Femur (tissue), 1 donor: Measurements from ENCODE around the gene DCP1B.

ENCODE experiments used
- DNase-seq: peaks from one replicate; pipeline ENCODE4 v3.0.0-alpha.2; 2017

DCP1B gene

GRCh38 chr12:2004113-2004929 is at the start of gene DCP1B:
TSS of gene DCP1B (minus strand) at chr12:2004457. CDS start at chr12:2004431, 26 bp downstream.
- peak; percentile 98 for DNase-seq

- DNase-seq, result peak; percentile 57
Measured at GRCh38 chr12:2053691-2054090, 49.4 kb upstream of the DCP1B start.

- peak; percentile 79 for DNase-seq
Measured at GRCh38 chr12:2052826-2053678, 48.8 kb upstream of the DCP1B start, which contains the start of gene CACNA1C. TSS of gene CACNA1C (plus strand) at chr12:2052987. CDS start at chr12:2053563, 576 bp downstream.

DNA sequence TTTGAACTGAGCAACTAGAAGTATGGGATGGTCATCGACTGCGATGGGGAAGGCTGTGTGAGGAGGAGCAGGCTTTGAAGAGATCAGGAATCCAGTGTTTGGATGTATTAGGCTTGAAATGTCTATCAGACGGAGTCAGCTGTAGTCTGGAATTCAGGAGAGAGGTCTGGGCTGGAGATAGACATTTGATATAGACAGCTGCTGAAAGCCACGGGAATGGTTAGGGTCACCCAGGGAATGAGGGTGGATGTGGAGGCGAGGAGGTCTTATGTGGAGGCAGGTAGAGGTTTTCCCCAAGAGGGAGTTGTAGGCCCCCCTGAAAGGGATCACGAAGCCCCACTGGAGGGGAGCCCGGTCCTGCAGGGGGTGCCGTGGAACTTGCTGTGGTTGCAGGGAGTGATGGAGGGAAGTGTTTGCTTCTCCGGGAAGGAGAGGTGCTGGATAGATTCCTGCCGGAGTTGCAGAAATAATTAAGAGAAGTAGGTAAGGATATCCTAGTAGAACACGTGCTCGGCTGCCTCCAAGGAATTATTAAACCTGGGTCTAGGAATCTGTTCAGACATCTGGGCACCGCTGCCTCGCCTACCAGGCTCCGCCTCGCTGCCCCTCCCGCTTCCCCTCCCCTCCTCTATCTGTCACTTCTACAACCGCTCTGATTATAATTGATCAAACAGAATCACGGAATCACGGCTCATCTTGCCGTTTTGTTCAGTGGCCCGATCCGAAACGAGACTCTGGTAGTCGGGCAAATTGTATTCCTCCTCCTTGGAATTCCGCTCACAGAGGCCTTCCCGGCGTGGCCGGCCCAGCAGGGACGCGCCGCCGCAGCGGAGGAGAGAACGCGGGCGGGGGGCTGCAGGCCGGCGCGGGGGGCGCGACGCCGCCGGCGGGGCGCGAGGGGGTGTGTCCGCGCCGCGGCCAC is 47.7 kb upstream of the DCP1B start:
- DNase-seq, result peak; percentile 37

- DNase-seq, result no peak
Measured at GRCh38 chr12:2049604-2050540, 45.6 kb upstream of the DCP1B start.

DNA sequence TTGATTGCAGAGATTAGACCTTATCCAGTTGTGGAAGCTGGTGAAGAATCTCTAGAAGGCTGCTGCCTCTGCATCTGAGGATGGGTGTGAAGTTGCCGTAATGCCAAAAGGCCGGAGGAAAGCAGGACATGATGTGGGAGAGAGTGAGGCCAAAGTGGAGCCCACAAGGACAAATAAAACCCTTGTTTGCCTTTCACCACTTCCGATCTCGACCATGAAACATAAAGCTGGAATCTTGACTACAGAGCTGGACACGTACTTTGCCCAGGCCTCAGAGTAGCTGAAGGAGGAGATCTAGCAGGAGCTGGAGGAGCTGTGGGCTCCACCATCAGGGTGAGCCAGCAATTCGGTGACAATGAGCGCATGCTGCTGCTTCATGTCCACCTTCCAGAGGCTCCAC is 43.5 kb upstream of the DCP1B start:
- no peak for DNase-seq

DNA sequence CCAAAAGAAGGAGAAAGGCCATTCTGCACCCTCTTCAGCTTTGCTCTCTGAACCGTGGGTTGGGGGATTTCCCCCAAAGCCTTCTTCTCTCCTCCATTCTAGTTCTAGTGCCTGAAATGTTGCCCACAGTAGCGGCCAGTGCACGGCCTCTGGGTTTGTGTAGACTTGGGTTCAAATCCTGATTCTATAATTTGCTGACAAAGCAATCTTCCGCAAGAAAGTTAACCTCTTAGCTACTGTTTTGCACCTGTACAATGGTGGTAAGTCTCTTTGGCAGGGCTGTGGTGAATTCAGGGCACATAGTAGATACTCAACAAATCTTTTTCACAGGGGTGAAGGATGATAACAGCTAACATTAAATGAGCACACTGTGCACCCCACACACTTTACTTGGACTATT is 42.7 kb upstream of the DCP1B start:
- no peak for DNase-seq

DNA sequence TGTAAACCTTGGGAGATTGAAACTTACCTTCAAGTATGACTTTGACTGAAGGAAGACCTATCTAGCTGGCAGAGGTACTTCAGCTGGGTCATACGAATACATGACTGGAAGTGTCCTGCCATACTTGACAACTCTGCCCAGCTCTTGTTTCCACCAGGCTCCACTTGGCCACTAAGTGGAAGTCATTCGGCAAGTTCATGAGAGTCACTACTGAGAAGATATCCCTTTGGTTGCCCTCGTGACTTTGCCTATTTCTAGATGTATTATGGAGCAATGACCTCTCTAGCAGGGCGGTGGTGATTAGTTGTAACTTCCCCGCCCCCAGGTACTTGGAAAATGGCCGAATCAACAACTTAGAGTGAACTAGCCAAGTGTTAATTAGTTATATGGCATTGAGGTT is 39.9 kb upstream of the DCP1B start:
- DNase-seq, result no peak

GRCh38 chr12:2043054-2043453 is 38.8 kb upstream of the DCP1B start:
- DNase-seq, result no peak

DNA sequence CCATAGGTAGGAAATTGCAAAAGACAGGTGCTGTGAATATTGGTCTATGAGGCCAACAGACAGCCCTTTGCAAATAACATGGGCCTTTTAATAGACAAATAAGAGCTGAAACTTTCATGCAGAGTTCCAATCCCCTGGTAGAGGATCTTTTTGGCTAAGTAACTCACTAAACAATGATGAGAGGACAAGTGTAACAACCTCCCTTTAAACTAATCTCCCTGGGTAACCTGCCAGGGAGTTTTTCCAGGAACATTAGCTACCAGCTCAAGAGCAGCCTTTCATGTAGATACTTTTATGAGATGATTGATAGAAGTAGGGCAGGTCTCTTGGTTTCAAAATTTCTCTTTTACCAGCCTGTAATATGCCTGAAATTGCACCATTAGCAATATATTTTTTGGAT is 34.8 kb upstream of the DCP1B start:
- no peak for DNase-seq

GRCh38 chr12:2035431-2036055 is 31.3 kb upstream of the DCP1B start:
- no peak for DNase-seq

DNA sequence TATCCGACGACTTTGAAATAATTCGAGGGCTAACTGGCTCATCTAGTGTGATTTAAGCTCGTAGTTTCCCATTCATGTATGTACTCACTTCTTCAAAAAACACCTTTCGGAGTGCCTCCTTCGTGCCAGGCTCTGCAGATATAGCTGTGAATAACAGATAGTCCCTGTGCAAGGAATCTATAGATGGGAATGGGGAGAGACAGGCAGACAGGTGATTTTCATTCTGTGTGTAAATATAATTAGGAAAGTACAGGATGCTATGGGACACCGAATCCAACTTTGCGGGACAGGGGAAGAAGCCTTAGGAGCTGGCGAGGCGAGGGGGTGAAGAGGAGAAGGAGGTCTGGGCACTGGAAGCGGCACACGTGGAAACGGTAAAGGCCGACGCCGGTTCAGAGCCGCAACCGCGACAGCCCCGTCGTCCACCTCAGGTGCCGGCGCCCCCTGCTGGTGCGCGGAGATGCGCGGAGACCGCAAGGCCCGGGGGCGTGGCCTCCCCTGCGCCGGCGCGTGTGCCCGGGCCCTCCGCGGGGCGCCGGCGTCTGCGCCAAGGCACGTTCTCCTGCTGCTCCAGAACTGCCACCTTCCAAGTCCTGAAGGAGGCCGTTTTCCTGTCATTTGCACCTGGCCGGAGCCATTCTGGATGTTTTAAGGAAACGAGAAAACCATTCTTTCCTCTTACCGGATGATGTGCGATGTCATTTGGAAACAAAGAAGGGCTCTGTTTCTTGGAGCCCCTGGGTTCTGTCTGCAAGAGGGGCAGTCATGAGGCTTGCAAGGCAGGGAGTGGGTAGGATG is 30.6 kb upstream of the DCP1B start:
- DNase-seq, result peak; percentile 85

- DNase-seq, result no peak
Measured at GRCh38 chr12:2032506-2032905, 28.2 kb upstream of the DCP1B start.

GRCh38 chr12:2029851-2030250 is 25.6 kb upstream of the DCP1B start:
- DNase-seq, result no peak

DNA sequence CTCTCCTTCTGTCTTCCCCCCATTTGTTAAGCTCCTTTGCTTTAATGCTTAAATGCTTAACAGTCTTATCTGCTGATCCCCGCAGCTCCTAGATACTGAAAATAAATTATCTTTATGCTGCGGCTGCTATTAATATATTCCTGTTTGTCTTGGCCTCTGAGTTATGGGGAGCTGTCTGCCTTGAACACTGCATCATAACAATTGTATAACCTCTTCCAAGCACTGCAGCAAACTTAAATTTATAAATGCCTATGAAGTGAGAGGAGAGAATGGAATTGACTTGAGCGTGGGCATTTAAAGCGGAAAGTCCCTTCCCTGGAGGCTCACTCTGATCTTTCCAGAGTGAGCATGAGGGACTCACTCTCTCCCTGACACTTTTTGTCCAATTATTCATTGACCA is 23.1 kb upstream of the DCP1B start:
- DNase-seq, result no peak

DNA sequence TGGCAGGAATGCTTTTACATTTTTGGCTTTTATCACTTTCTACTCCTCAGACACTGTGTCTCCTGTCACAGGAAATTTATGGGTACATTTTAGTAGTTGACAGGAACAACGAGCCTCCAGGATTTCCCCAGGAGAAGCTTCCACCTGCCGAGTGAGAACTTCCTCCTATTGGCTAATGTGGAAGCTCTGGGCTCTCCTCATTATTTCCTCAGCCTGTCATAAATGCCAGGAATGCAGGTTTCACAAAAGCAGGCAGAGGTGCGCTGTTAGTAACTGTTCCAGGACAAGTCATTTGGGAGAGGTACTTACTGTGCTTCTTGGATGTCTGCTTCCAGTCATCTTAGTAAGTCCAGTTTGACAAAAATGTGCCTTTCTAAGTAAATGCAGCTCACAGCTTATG is 19.1 kb upstream of the DCP1B start:
- no peak for DNase-seq

- no peak for DNase-seq
Measured at GRCh38 chr12:2020511-2020910, 16.3 kb upstream of the DCP1B start.

DNA sequence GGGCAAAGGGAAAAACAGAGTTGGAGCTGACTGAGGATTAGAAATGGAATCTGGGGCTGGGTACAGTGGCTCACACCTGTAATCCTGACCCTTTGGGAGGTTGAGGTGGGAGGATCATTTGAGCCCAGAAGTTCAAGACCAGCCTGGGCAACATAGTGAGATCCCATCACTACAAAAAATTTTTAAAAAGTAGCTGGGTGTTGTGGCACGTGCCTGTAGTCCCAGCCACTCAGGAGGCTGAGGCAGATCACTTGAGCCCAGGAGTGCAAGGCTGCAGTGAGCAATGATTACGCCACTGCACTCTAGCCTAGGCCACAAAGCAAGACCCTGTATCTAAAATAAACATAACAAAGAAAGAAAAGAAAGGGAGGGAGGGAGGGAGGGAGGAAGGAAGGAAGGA is 14.9 kb upstream of the DCP1B start:
- no peak for DNase-seq

- DNase-seq, result no peak
Measured at GRCh38 chr12:2018391-2018790, 14.1 kb upstream of the DCP1B start.
